NCI-H2171 treated with DMSO at 0.1 percent for 48 hours (cell line): ENCODE measurements around the gene SMCR8.
A peak's percentile ranks its signal among the peaks of the same experiment; 100 is the strongest.
"Not testable (repeated sequence)": the region's sequence is repeated elsewhere in the genome, so short reads cannot be mapped to it uniquely, and the experiment has no call there.

ENCODE experiments used
- DNase-seq: peaks from one replicate; lab custom pipeline; 2025; lab: John Stamatoyannopoulos, UW

SMCR8 gene, protein sequence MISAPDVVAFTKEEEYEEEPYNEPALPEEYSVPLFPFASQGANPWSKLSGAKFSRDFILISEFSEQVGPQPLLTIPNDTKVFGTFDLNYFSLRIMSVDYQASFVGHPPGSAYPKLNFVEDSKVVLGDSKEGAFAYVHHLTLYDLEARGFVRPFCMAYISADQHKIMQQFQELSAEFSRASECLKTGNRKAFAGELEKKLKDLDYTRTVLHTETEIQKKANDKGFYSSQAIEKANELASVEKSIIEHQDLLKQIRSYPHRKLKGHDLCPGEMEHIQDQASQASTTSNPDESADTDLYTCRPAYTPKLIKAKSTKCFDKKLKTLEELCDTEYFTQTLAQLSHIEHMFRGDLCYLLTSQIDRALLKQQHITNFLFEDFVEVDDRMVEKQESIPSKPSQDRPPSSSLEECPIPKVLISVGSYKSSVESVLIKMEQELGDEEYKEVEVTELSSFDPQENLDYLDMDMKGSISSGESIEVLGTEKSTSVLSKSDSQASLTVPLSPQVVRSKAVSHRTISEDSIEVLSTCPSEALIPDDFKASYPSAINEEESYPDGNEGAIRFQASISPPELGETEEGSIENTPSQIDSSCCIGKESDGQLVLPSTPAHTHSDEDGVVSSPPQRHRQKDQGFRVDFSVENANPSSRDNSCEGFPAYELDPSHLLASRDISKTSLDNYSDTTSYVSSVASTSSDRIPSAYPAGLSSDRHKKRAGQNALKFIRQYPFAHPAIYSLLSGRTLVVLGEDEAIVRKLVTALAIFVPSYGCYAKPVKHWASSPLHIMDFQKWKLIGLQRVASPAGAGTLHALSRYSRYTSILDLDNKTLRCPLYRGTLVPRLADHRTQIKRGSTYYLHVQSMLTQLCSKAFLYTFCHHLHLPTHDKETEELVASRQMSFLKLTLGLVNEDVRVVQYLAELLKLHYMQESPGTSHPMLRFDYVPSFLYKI

DNA sequence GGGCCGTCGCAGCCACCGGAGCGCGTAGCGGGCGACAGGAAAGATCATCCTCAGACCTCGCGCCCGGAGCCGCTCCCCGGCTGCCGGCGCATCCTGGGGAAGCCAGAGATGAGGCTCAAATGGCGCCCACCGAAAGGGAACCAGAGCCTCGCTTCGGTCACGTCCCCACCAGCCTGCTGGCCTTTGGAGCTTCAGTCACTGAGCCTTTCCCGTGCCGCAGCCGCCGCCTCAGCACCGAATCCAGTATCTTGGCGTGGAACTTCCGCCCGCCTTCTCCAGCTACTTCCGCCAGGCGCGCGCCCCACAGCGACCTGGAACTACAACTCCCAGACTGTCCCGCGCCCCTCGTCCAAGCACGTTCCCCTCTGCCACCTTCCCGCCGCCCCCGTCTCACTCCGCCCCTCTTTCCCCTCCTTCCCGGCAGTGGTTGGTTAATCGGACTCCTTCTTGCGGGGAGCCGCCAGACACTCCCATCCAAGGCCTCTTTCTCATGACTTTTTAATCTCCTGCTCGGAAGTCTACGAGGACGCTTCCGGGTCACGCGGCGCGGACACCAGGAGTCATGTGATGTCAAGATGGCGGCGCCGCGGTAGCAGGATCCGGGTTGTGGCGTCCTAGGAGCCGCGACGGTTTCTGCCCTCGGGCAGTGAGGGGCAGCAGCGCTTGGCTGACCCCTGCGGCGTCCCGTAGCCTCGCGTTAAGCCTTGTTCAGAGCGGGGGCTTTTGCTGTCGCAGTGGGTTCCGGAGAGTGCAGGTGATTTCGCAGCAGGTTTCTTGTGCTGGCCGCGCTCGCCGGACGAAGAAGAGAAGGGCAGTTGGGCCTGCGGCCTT lies at the start of gene SMCR8, which contains the start of gene TOP3A:
SMCR8 (plus strand) TSS at position 563 of the 831 bp plus-strand sequence. CDS start 497 bp downstream, outside the sequence.
TOP3A (minus strand) TSS at position 264 of the 831 bp plus-strand sequence; CDS start at position 48, 216 bp downstream.
- DNase-seq = peak; percentile 98

DNA sequence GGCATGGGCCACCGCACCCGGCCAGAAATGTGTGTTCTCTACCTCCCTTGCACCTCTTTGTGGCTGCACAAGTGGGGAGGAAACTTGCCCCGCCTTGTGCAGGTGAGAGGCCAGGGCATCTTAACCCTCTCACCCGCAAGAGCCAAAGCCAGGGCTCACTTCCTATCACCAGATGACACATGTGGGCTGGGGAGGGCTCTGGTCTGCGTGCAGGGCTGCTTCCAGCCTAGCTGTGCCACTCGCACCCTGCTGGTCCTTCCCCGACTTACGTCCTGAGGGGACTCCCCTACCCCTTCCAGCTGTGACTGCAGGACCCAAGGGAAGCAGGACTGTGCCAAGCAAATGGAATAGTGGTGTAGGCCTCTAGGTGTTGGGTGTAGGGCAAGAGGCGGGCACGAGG lies 47.7 kb upstream of the SMCR8 start:
- no peak for DNase-seq

DNA sequence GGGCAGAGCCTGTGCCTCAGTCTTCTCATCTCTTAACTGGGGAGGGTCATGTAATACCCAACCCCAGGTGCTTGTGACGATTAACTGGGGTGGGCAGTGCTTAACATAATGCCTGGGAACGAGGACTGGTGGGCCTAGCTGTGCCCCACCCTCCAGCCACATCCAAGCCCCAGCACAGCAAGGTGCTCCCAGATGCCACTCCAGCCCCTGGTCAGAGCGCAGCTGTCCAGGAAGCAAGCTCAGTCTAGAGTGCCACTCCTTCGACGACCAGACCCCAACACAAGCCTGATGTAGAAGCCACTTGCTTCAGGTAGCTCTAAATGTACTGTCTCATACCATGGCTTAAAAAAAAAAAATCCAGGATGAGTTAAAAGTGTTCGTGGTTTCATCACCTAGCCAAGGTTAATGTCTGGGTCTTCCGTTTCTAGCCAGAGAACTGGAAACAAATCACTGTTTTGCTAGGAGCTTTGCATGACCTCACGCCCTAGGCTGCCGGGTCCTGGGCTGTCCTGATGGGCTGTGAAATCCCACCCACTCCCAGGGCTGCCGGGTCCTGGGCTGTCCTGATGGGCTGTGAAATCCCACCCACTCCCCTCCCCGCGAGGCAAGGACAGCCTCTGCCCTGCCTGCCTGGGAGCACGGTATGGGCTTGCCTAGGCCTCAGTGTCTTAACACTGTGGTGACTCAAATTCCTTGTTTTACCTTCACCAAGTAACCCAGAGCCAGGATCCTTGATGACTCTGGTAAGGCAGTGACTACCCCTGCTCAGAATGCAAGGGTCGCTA lies 47.0 kb upstream of the SMCR8 start:
- peak; percentile 24 for DNase-seq

DNA sequence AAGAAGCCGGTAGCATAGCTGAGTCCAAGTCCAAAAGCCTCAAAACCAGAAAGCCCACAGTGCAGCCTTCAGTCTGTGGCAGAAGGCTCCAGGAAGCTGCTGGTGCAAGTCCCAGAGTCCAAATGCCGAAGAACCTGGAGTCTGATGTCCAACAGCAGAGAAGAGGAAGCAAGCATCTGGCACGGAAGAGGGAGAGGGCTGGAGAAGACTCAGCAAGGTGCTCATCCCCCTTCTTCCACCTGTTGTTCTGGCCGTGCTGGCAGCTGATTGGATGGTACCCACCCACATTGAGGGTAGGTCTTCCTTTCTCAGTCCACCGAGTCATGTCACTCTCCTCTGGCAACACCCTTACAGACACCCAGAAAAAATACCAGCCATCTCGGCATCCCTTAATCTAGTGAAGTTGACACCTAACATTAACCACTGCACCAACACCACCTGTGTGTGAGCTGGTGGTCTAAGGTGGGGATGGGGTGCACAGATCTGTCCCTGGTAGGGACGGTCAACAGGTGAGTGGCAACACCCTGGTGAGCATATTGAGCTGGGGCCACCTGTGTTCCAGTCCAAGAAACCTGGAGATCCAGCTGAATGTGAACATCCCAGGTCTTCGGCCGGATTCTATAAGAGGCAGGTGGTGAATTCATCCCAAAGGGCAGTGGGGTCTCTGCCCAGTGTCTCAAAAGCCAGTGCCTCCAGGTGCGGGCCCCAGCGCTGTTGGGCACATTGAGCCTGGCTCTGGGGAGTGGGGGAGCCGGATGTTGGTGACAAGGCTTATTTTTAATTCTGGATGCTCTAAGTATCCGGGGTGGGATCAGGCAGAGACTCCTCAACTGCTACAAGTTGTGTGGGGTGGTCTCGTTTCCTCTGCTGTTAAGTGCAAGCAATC lies 44.8 kb upstream of the SMCR8 start:
- no peak for DNase-seq

DNA sequence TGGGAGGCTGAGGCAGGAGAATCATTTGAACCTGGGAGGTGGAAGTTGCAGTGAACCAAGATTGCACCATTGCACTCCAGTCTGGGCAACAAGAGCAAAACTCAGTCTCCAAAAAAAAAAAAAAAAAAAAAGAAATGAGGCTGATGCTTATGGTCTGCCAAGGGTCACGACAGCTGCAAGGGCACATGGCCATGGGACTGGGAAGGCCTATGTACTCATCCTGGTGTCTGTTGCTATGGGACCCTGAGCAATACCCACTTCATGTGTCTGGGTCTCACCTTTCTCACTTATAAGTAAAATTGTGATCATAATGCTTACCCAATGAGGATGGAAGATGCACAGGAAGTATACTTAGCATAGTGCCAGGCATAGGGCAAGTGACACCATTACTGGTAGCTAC lies 38.0 kb upstream of the SMCR8 start:
- no peak for DNase-seq

DNA sequence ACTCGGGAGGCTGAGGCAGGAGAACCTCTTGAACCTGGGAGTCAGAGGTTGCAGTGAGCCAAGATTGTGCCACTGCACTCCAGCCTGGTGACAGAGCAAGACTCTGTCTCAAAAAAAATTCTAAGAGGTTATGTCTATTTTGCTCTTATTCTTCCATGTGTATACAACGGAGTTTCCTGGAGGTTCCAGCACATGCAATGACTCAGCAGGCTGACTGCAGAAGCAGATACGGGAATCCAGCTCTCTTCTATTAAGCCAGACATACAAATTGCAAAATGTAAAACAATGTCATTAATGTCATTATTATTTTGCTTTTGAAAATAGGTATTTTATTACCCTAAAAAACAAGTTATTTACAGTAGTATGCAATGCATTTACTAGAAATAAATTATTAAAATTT lies 36.2 kb upstream of the SMCR8 start:
- DNase-seq = no peak

DNA sequence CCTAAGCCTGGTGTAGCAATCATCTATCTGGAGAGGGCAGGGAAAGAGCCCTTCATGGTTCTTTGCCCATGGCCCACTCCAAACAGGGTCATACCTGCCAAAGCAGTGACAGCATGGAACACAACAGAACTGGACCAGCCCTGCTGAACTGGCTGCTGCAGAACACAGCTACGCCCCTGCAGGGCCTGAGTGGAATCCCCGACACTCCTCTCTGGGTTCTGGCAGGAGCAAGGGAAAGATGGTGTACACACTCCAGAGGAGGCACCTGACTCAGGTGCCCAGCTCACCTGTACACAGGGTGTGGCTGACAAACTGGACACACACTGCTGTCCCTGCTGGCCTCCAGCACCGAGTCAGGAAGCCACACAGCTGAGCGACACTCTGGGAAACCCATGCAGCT lies 34.8 kb upstream of the SMCR8 start:
- DNase-seq = no peak

DNA sequence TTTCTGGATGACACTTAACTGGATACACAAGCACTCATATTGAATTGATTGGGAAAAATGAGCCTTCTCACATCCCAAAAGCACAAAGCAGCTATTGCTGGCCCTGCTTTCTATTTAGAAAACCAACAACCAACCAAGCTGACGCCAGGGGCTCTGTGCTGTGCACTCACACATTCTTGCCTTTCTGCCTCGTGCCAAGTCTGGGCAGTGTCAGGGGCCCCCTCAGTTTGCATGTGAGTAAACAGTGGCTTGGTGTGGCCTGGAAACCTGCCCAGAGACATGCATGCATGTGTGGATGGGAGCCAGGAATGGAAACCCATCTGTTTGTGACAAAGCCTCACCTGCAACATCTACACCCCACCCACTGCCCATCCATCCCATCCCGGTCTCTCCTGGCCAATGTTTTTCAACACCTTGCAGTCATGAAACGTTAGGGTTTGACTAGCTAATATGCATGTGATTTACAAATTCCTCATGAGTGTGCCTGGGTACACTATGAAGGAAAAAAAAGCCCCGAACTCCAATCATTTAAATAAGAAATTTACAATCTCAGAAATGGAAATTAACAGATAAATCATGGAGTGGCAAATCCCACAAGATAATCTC lies 34.2 kb upstream of the SMCR8 start:
- DNase-seq = peak; percentile 26

DNA sequence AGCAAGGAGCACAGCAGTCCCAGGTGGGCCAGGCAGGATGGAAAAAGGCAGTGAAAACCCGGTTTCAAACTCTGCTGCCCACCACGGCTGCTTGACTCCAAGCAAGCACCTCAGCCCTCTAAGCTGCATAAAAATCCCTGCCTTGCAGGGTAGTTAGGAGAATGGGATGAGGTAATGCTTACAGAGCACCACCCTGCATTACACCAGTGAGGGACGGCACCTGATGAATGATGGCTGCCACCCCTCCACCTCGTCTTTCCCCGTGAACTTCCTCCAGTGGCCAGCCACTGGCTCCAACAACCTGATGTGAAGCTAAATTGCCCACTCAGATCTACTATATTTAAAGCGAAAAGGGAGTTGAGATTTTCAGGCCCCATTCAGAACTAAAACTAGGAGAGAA lies 33.3 kb upstream of the SMCR8 start:
- DNase-seq = no peak

DNA sequence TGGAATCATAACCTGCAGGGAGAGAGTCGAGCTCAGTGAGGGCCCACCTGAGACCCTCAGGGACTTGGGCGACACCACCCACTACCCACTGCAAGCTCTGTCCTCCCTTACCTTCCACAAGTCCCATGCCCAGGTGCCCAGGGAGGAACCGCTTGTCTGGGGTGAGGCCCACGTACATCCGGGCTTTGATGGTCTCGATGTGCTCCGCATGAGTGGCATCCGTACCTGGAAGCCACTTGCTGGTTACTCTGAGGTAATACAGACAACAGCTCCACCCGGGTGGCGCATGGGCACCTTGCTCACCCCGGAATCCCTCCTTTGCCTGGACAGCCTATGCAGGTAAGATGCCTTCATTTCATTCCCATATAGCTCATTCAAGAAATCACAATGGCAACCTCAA lies 29.8 kb upstream of the SMCR8 start:
- no peak for DNase-seq

DNA sequence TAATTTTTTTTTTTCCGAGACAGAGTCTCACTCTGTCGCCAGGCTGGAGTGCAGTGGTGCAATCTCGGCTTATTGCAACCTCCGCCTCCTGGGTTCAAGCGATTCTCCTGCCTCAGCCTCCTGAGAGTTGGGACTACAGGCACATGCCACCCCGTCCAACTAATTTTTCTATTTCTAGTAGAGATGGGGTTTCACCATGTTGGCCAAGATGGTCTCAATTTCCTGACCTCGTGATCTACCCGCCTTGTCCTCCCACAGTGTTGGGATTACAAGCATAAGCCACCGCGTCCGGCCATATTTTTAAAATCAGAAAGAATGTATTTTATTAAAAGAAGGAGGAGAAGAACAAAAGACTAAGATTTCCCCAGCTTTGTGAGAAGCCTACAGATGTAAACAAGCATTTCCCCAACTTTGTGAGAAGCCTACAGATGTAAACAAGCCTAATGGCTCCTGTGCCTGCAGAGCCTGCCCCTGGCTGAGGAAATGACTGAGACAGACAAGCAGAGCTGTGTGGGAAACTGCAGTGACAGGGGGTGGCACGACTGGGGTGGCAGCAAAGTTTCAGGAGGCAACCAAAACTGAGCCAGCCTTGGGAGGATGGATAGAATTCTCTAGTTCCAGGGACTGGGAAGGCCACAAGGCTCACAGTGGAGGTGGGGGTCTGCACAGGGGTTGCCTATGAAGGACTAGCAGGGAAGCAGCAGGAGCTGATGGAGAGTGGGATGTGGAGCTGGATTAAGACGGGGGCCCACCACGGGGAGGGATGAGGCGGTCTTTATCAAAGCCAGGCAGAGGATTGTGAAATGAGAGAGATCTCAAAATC lies 23.2 kb upstream of the SMCR8 start:
- no peak for DNase-seq

DNA sequence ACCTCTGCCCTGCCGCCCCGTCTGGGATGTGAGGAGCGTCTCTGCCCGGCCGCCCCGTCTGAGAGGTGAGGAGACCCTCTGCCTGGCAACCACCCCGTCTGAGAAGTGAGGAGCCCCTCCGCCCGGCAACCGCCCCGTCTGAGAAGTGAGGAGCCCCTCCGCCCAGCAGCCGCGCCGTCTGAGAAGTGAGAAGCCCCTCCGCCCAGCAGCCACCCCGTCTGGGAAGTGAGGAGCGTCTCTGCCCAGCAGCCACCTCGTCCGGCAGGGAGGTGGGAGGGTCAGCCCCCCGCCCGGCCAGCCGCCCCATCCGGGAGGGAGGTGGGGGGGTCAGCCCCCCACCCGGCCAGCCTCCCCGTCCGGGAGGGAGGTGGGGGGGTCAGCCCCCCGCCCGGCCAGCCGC lies 17.0 kb upstream of the SMCR8 start:
- not testable (repeated sequence) for DNase-seq

DNA sequence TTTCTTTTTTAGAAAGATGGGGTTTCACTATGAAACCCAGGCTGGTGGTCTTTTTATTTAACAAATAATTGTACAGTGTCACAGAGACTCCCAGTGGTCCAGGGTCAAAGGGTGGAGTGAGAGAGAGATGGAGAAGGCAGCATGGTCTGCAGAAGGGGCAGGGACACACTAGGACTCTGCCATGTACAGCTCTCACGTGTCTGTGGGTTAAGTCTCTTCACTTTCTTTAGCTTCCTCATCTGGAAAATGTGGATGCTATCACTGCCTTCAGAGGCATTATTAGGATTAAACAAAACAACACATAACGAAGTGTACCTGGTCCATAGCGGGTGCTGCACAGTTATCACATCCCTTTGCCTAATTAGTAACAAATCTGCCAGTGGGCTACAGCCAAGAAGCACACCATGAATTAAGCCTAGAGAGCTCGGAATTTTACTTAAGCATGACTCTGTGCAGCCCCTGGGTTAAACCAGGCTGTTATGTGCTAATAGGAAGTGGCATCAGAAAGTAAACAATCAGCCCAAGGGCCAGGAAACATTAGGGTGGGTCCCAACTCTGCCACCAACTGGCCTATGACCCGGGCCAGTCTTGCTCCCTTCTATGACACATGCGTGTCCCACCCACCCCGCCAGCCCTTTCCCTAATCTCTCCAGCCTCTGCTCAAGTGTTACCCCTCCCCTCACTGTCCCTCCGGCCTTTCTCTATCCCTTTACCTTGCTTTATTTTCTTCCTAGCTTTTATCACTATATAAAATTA lies 14.2 kb upstream of the SMCR8 start:
- DNase-seq = no peak

DNA sequence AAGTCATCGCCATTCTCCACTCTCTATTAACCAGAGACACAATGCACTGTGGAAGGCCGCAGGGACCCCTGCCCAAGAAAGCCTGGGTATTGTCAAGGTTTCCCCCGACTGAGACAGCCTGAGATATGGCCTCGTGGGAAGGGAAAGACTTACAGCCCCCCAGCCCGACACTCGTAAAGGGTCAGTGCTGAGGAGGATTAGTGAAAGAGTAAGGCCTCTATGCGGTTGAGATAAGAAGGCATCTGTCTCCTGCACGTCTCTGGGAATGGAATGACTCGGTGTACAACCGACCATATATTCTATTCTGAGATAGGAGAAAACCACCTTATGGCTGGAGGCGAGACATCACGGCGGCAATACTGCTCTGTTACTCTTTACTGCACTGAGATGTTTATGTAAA lies 11.9 kb upstream of the SMCR8 start:
- DNase-seq = not testable (repeated sequence)

DNA sequence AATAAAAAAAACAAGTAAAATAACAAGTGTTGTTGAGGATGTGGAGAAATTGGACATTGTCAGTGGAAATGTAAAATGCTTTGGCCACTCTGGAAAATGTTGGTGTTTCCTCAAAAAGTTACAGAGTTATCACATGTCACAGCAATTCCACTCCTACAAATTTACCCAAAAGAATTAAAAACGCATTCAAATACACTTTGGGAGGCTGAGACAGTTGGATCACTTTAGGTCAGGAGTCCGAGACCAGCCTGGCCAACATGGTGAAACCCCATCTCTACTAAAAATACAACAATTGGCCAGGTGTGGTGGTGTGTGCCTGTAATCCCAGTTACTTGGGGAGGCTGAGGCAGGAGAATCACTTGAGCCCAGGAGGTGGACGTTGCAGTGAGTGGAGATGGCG lies 5.9 kb upstream of the SMCR8 start:
- no peak for DNase-seq

DNA sequence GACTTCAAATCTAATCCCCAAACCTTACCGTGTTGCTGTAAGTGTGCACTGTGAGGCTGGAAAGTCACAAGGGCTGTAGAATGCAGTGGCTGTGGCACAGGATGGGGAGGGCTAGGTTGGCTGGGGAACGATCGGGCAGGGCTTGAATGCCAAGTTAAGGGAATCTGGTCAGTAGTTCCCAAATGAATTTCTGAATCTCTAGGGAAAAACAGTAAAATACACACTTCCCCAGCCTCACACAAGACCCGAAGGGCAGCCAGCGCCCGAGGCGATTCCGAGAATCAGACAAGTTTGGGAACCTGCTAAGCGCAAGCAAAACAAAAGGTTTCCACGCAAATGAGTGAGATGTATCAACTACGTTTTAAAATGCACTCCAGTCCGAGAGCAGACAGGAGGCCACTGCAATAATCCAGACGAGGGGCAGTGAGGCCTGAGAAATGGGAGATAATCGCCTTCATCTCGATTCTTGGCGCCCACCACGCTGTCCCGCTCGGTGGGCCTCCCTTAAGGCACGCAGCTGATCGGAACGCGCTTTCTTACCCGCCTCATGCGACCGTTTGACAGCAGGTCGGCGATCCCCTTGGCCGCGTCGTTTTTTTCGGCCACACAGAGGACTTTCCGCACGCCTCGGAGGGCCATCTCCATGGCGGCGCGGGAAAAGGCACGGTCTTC lies 898 bp upstream of the SMCR8 start:
- DNase-seq = no peak

DNA sequence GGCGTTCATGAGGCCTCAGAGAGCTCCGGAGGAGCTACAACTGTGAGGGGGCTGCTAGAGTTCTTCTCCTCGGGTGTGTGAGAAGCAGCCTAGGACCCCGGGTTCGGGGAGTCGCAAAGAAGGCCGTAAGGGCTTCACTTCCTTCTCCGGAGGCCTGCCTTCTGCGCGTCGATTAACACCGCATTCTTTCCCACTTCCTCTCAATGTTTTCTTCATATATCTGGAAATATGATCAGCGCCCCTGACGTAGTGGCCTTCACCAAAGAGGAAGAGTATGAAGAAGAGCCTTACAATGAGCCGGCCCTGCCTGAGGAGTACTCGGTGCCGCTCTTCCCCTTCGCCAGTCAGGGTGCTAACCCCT lies 449 bp downstream of the SMCR8 start:
- DNase-seq = no peak

DNA sequence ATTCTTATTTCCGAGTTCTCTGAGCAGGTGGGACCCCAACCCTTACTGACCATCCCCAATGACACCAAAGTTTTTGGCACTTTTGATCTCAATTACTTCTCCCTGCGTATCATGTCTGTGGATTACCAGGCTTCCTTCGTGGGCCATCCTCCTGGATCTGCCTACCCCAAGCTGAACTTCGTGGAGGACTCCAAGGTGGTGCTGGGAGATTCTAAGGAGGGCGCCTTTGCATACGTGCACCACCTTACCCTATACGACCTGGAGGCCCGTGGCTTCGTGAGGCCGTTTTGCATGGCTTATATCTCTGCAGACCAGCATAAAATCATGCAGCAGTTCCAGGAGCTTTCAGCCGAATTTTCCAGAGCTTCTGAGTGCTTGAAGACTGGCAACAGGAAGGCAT lies 868 bp downstream of the SMCR8 start:
- DNase-seq = no peak
